ENCODE data around the gene CWC25. TPM values are rescaled to one million over a fixed set of nuclear protein-coding genes. Genes with fewer than 3 reads are reported as not detected.

The CWC25 gene
- total RNA-seq, 1 donor = 10.4 TPM

DNA sequence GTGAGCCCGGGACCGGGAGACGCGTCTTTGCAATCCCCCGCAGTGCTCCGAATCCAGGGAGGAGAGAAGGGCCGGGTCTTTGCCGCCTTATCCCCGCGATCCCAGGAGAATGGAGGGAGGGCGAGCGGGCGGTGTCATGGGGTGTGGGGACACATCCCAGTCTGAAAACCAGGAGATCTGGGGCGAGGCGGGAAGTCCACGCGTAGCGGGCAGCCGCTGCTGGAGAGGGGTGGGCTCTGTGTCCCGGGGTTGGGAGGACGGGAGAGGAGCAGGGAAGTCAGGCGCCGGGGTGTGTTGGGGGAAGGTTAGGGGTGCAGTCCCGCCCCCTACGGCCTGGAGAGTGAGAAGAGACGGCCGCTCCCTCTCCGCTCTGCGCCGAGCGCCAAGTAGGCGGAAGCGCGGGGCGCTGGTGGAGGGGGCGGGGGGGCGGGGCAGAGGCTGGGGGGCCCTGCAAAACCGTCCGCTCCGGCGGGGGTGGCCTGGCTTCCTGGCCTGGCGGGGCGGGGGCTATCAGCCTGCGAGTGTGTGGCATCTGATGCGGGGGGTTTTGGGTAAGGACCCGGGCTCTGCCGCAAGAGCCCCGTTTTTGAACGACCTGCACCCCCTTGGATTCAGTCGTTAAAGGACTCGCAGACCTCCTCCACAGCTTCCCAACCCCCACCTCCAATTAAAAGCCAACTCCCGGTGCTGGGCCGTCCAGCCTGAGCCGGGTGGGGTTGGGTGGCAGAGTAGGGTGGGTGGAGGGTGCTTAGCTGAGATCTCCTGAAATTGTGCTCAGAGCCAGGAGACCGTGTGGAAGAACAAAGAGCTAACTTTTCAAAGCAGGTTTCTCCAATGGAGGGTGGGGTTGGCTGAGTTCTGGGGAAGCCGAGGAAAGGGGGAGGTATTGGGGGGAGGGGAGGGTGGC lies 45.4 kb upstream of the CWC25 start:
- DNase-seq (ENCODE audit: low read depth) = peak; percentile 54
- peak overlapping the region; percentile 96 for H3K4me3 ChIP-seq (ENCODE audit: low read depth, low read length)
- TF ChIP-seq, protein P1, sequence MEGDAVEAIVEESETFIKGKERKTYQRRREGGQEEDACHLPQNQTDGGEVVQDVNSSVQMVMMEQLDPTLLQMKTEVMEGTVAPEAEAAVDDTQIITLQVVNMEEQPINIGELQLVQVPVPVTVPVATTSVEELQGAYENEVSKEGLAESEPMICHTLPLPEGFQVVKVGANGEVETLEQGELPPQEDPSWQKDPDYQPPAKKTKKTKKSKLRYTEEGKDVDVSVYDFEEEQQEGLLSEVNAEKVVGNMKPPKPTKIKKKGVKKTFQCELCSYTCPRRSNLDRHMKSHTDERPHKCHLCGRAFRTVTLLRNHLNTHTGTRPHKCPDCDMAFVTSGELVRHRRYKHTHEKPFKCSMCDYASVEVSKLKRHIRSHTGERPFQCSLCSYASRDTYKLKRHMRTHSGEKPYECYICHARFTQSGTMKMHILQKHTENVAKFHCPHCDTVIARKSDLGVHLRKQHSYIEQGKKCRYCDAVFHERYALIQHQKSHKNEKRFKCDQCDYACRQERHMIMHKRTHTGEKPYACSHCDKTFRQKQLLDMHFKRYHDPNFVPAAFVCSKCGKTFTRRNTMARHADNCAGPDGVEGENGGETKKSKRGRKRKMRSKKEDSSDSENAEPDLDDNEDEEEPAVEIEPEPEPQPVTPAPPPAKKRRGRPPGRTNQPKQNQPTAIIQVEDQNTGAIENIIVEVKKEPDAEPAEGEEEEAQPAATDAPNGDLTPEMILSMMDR (IDR thresholded peaks at IDR 0.05; ENCODE audit: insufficient read depth, low read length) = no peak

DNA sequence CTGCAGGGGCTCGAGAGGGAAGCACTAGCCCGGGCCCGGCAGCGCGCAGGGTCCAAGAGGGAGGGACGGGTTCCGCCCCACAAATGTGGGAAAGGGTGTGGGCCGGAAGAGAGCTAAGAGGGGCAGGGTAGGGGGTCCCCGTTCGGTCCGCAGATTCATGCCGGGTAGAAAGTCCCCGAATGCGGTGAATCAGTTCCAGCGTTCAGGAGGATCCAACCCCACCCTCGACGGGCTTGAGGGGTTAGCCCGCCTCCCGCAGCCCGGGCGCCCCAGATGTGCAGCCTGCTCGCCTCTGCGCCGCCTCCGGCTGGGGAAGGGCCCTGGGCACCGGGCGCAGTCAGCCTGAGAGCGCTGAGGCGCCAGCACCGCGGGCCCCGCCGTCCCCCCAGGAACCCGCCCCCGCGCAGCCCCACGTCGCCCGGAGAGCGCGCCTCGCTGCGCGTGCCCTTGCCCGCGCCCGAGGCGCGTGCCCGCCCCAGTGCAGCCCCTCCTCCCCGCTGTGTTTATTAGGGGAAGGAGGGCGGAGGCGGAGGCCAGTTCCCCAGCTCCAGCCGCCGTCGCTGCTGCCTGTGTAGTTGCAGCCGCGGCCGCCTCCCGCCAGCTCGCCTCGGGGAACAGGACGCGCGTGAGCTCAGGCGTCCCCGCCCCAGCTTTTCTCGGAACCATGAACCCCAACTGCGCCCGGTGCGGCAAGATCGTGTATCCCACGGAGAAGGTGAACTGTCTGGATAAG lies 44.6 kb upstream of the CWC25 start, which contains the start of gene LASP1:
TSS of gene LASP1 (plus strand) at position 533 of the 733 bp plus-strand sequence. CDS start at position 665, 132 bp downstream.
- TF ChIP-seq, protein P1 (IDR thresholded peaks at IDR 0.05; ENCODE audit: insufficient read depth, low read length) = no peak
- H3K4me3 ChIP-seq (ENCODE audit: low read depth, low read length) = peak within 1 kb of the TSS; percentile 96
- peak; percentile 82 for DNase-seq (ENCODE audit: low read depth)

DNA sequence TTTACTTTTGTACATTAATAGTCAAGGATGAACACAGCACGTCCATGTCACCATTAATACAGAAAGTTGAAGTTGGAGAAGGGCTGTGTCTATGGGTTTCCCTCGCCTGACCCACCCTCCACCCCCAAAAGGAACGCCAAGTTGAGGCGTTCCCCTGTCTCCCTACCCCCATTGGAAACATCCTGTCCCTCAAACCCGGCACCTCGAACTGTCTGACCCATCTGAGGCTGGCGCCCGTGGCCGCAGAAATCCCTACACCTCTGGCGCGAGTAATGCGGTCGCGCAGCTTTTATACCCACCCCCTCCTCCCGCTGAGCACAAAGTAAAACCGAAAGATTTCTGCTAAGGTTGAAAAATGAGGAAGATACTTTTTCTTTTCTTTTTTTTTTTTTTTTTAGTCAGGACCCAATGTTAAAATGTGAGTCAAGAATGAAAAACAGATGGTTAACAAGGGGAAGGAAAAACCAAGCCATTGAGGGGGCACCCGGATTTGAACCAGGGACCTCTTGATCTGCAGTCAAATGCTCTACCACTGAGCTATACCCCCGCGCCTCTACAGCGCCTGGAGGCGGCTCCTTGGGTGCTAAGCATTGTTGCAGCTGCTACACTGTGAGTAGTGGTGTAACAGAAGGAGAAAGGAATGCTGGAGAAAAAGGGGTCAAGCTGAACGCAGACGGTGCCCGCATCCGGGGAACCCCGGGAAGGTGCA lies 43.9 kb upstream of the CWC25 start:
- DNase-seq (ENCODE audit: low read depth) = peak; percentile 93
- TF ChIP-seq, protein P1 (IDR thresholded peaks at IDR 0.05; ENCODE audit: insufficient read depth, low read length) = peak; percentile 40
- peak overlapping the region; percentile 96 for H3K4me3 ChIP-seq (ENCODE audit: low read depth, low read length)

DNA sequence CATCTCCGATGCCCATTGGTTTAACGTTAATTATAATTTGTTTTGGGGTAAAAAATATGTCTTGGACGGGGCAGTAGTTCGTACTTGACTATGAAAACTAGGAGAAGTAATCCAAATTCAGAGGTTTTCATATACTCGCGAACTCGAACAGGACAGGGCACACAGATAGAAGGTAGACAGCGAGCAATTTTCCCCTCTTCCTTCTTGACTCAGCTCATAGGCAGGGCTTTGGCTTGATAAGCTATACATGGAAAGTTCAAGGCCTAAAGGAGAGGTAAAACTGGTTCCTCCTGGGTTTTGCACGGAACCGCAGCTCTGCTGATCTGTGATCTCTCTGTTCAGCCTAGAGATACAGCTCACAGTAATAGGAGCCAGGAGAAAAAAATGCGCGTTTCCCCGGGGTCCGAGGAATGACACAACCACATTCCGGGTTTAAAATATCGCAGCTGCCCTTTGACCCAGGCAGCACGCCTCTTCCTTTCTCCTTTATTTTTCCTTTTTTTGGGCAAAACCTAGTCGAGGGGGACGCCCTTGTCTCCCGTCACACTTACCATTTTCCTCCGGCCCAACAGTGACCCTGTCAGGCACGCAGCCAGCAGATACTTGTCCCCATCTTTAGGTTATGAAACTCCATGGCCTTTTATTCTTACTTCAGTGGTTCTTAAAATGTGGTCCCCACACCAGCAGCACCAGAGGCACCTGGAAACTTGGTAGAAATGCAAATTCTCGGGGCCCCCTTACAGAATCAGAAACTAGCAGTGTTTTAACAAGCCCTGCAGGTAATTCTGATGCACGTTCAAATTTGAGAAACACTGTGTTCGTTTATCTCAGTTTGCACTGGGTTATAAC lies 43.1 kb upstream of the CWC25 start:
- peak overlapping the region; percentile 96 for H3K4me3 ChIP-seq (ENCODE audit: low read depth, low read length)
- peak; percentile 69 for DNase-seq (ENCODE audit: low read depth)
- TF ChIP-seq, protein P1 (IDR thresholded peaks at IDR 0.05; ENCODE audit: insufficient read depth, low read length) = no peak

DNA sequence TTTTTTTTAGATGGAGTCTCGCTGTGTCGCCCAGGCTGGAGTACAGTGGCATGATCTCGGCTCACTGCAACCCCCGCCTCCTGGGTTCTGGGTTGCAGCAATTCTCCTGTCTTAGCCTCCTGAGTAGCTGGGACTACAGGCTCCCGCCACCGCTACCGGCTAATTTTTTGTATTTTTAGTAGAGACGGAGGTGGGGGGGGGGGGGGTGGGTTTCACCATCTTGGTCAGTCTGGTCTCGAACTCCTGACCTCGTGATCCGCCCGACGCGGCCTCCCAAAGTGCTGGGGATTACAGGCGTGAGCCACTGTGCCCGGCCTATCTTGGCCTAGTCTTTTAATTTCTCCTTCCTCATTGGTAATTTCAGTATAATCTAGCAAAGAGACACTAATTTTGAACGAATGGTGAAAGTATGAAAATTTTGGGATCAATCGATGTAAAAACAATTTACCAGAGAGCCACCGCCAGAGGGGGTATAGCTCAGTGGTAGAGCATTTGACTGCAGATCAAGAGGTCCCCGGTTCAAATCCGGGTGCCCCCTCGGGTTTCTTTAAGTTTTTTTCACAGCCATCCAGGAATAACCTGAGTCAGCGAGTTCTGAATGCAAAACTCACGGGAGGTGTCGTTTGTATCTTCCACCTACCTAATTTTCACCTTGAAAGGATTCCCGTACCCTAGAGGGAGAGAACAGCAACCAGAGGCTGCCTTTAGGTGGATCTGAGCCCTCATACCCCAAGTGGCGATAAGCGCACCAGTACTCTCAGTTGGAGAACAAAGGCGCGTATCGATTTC lies 42.3 kb upstream of the CWC25 start:
- TF ChIP-seq, protein P1 (IDR thresholded peaks at IDR 0.05; ENCODE audit: insufficient read depth, low read length) = peak; percentile 34
- DNase-seq (ENCODE audit: low read depth) = peak; percentile 85
- H3K4me3 ChIP-seq (ENCODE audit: low read depth, low read length) = peak overlapping the region; percentile 96

Data from fibroblast of the aortic adventitia (primary cell).